ENCODE measurements around the gene PREP.

GRCh38 chr6:105352037-105352617 is 50.8 kb downstream of the PREP start:
- TF ChIP-seq CTCF (IDR thresholded peaks at IDR 0.05) (no peak), EP300 (IDR thresholded peaks at IDR 0.05) (no peak), POLR2A (IDR thresholded peaks at IDR 0.05) (no peak)
